HCT116 (cell line): Measurements from ENCODE around the gene PCDH15. TPM values are rescaled to one million over a fixed set of nuclear protein-coding genes. Genes with fewer than 3 reads are reported as not detected.
"Not testable (repeated sequence)": the region's sequence is repeated elsewhere in the genome, so short reads cannot be mapped to it uniquely, and the experiment has no call there.

Source experiments
- ATAC-seq: fragments of 200-7000 bp; cut with Tn5 transposase; 2 replicates; pipeline ENCODE4 v1.9.1; 2020; ENCODE audit warnings: mild to moderate bottlenecking, moderate library complexity
- BruUV-seq: library from RNA; stranded (reverse); fragments of 400-500 nt; replicated peaks from 2 replicates; lab custom pipeline; 2021; lab: Mats Ljungman, UMichigan
- CTCF ChIA-PET: fragments of 300-600 bp; sonication (Branson Sonifier 250); formaldehyde crosslinking; loops from one replicate; lab custom pipeline; 2021; ENCODE audit warnings: antibody characterized with exemption; lab: Charles Lee
- POLR2A ChIA-PET: fragments of 300-600, 350-600 bp; sonication (Branson Sonifier 250); formaldehyde crosslinking; loops from one replicate; lab custom pipeline; 2021; ENCODE audit warnings: antibody characterized with exemption; lab: Charles Lee
- RAD21 ChIA-PET, 2 experiments: fragments of 300-600 bp; sonication (Branson Sonifier 250); formaldehyde crosslinking; loops; one replicate each; lab custom pipeline; 2023; ENCODE audit warnings: low total read pairs in 2 of 2; ENCODE audit not compliant: uncharacterized antibody in 2 of 2, unreplicated experiment in 2 of 2, low non-redundant PET in 1 of 2; lab: Charles Lee
- DNase-seq: peaks from one replicate; pipeline ENCODE4 v3.0.0-alpha.2; 2010; ENCODE audit warnings: low read depth, low spot score
- H2AFZ ChIP-seq: fragments of 200-600 bp; shearing (Covaris generic), sonication (generic); 2 replicates; pipeline ENCODE4 v1.6.1; 2017; ENCODE audit warnings: low read depth, mixed run types, mixed read lengths, antibody characterized with exemption, low read length; ENCODE audit not compliant: poor library complexity, severe bottlenecking
- H3K27ac ChIP-seq: 2 replicates; pipeline ENCODE4 v1.5.1; 2012; ENCODE audit warnings: low read depth, low read length
- H3K27me3 ChIP-seq: fragments of 200-600 bp; sonication (generic); 2 replicates; pipeline ENCODE4 v1.6.1; 2016; ENCODE audit warnings: mixed run types, low read length, mixed read lengths; ENCODE audit not compliant: insufficient read depth
- H3K36me3 ChIP-seq, 2 experiments: fragments of 200-500 bp in 1 of 2; fragments of 200-600 bp in 1 of 2; sonication (Bioruptor generic) in 1 of 2; sonication (generic) in 1 of 2; 2 replicates each; pipeline versions ENCODE4 v1.5.1 to v1.6.1; 2014 to 2016; ENCODE audit warnings: low read length in 2 of 2, inconsistent platforms in 1 of 2, mixed read lengths in 1 of 2, mixed run types in 1 of 2; ENCODE audit not compliant: insufficient read depth in 2 of 2, control insufficient read depth in 1 of 2
- H3K4me1 ChIP-seq, 2 experiments: fragments of 200-600 bp in 1 of 2; sonication (generic) in 1 of 2; 2 replicates each; pipeline versions ENCODE4 v1.5.1 to v1.6.1; 2012 to 2017; ENCODE audit warnings: low read length in 2 of 2, inconsistent platforms in 1 of 2, mild to moderate bottlenecking in 1 of 2, mixed read lengths in 1 of 2, mixed run types in 1 of 2, moderate library complexity in 1 of 2; ENCODE audit not compliant: insufficient read depth in 2 of 2, control insufficient read depth in 1 of 2
- H3K4me2 ChIP-seq: fragments of 200-600 bp; sonication (generic); 2 replicates; pipeline ENCODE4 v1.6.1; 2017; ENCODE audit warnings: mixed run types, low read length, mixed read lengths
- H3K4me3 ChIP-seq, 2 experiments: fragments of 200-600 bp in 1 of 2; sonication (generic) in 1 of 2; replicated peaks in 1 of 2; 2 replicates each; pipeline ENCODE4 v1.5.1; 2011 to 2016; ENCODE audit warnings: low read length in 2 of 2, control low read depth in 1 of 2, low read depth in 1 of 2, mild to moderate bottlenecking in 1 of 2, mixed read lengths in 1 of 2, mixed run types in 1 of 2
- H3K79me2 ChIP-seq: fragments of 200-600 bp; sonication (generic); 2 replicates; pipeline ENCODE4 v1.6.1; 2017; ENCODE audit warnings: mild to moderate bottlenecking, mixed run types, low read length, moderate library complexity, mixed read lengths; ENCODE audit not compliant: insufficient read depth
- H3K9ac ChIP-seq: fragments of 200-600 bp; sonication (generic); 2 replicates; pipeline ENCODE4 v1.6.1; 2016; ENCODE audit warnings: low read length, mixed read lengths
- H3K9me2 ChIP-seq: fragments of 200-600 bp; sonication (generic), shearing (Covaris generic); 2 replicates; pipeline ENCODE4 v1.6.1; 2017; ENCODE audit warnings: mixed run types, mild to moderate bottlenecking, moderate library complexity; ENCODE audit not compliant: insufficient read depth
- H3K9me3 ChIP-seq, 2 experiments: fragments of 200-500 bp in 1 of 2; fragments of 200-600 bp in 1 of 2; sonication (Bioruptor generic) in 1 of 2; sonication (generic) in 1 of 2; 2 replicates each; pipeline ENCODE4 v1.6.1; 2014 to 2017; ENCODE audit warnings: low read length in 2 of 2, mixed read lengths in 2 of 2, inconsistent platforms in 1 of 2, low read depth in 1 of 2, mild to moderate bottlenecking in 1 of 2, mixed run types in 1 of 2, moderate library complexity in 1 of 2; ENCODE audit not compliant: control insufficient read depth in 1 of 2, insufficient read depth in 1 of 2
- H4K20me1 ChIP-seq: fragments of 200-600 bp; sonication (generic), shearing (Covaris generic); 2 replicates; pipeline ENCODE4 v1.6.1; 2017; ENCODE audit warnings: mixed run types, mild to moderate bottlenecking, moderate library complexity; ENCODE audit not compliant: insufficient read depth
- ELF1 ChIP-seq: IDR thresholded peaks from 2 replicates; pipeline ENCODE4 v1.6.1; 2012; ENCODE audit warnings: low read depth, borderline replicate concordance
- EZH2 ChIP-seq: fragments of 200-600 bp; sonication (generic); IDR thresholded peaks from 2 replicates; pipeline ENCODE4 v1.6.1; 2017; ENCODE audit warnings: antibody characterized with exemption, mixed run types
- REST ChIP-seq: IDR thresholded peaks from 2 replicates; pipeline ENCODE4 v1.6.1; 2012; ENCODE audit warnings: low read depth
- TCF7L2 ChIP-seq: IDR thresholded peaks from 2 replicates; pipeline ENCODE4 v1.7.0; 2011; ENCODE audit warnings: borderline replicate concordance, inconsistent platforms; ENCODE audit not compliant: insufficient read depth, insufficient read length; ENCODE audit errors: extremely low read depth
- ZBTB33 ChIP-seq: IDR thresholded peaks from 2 replicates; pipeline ENCODE4 v1.6.1; 2011; ENCODE audit warnings: mild to moderate bottlenecking, low read length, moderate library complexity; ENCODE audit not compliant: insufficient replicate concordance; ENCODE audit errors: extremely low read depth
- intact Hi-C: fragments of 100-400 bp; cut with micrococcal nuclease; formaldehyde crosslinking; loops from 2 replicates; pipeline ENCODE4 v1.10.0; 2022
- total RNA-seq: library from RNA; stranded (reverse); gene quantifications from one replicate; pipeline ENCODE4 v1.2.1, GENCODE V29; 2021; ENCODE audit not compliant: unreplicated experiment

The PCDH15 gene
- total RNA-seq, 1 experiment from 2014 or later: not detected

GRCh38 chr10:54396031-54396430, 405.0 kb downstream of the PCDH15 start (continued):
- TF ChIP-seq REST (no peak), EZH2 (no peak), TCF7L2 (no peak), ZBTB33 (no peak), ELF1 (no peak)
- TF ChIP-seq, all 23 proteins: peak for 0

- BruUV-seq, DNase-seq, H3K9me3 ChIP-seq, H3K4me2 ChIP-seq, ATAC-seq, H3K27ac ChIP-seq, RAD21 ChIA-PET, intact Hi-C loops, H3K36me3 ChIP-seq, H3K9me2 ChIP-seq, POLR2A ChIA-PET, H4K20me1 ChIP-seq, H3K27me3 ChIP-seq, H3K4me3 ChIP-seq, H2AFZ ChIP-seq, CTCF ChIA-PET, H3K79me2 ChIP-seq, H3K9ac ChIP-seq, H3K4me1 ChIP-seq: not testable (repeated sequence)
Observed at GRCh38 chr10:54394598-54394997, 406.4 kb downstream of the PCDH15 start.
